ENCODE data around the gene DOCK7.
A peak's percentile ranks its signal among the peaks of the same experiment; 100 is the strongest.

DOCK7 gene, protein sequence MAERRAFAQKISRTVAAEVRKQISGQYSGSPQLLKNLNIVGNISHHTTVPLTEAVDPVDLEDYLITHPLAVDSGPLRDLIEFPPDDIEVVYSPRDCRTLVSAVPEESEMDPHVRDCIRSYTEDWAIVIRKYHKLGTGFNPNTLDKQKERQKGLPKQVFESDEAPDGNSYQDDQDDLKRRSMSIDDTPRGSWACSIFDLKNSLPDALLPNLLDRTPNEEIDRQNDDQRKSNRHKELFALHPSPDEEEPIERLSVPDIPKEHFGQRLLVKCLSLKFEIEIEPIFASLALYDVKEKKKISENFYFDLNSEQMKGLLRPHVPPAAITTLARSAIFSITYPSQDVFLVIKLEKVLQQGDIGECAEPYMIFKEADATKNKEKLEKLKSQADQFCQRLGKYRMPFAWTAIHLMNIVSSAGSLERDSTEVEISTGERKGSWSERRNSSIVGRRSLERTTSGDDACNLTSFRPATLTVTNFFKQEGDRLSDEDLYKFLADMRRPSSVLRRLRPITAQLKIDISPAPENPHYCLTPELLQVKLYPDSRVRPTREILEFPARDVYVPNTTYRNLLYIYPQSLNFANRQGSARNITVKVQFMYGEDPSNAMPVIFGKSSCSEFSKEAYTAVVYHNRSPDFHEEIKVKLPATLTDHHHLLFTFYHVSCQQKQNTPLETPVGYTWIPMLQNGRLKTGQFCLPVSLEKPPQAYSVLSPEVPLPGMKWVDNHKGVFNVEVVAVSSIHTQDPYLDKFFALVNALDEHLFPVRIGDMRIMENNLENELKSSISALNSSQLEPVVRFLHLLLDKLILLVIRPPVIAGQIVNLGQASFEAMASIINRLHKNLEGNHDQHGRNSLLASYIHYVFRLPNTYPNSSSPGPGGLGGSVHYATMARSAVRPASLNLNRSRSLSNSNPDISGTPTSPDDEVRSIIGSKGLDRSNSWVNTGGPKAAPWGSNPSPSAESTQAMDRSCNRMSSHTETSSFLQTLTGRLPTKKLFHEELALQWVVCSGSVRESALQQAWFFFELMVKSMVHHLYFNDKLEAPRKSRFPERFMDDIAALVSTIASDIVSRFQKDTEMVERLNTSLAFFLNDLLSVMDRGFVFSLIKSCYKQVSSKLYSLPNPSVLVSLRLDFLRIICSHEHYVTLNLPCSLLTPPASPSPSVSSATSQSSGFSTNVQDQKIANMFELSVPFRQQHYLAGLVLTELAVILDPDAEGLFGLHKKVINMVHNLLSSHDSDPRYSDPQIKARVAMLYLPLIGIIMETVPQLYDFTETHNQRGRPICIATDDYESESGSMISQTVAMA (N-terminal part only)

DNA sequence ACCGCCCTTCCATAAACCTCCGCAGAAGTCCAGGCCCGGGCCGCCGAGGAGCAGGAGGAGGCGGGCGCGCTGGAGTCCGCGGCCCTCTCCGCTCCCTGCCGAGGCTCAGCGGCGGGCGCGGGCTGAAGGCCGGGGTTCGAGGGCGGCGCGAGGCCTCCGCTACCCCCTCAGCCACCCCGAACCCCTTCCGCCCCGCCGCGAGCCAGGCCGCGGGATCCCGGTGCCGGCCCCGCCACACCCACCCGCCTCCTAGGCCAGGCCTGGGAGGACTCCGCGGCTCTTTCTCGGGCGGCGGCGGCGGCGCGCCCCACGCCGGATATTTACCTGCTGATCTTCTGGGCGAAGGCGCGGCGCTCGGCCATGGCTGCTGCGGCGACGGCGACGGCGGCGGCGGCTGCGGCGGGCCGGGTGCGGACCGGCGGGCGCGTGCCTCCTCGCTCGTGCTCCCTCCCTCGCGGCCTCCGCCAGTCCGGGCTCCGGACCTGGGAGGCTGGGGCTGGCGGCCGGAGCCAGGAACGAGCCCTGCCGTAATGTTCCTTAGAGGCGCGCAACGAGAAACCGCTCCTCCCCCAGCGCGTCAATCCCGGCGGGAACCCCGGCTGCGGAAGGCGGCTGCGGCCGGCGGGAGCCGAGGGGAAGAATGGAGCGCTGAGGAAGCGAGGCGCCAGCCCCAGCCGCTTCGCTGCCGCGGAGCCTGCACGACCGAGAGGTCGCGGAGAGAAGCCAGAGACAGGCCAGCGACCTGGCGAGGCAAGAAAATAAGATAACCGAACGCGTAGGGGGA is at the start of gene DOCK7:
Gene DOCK7, minus strand, starts transcription at position 484 of the 784 bp plus-strand sequence. Its CDS starts 122 bp downstream, at position 362.
- Histone ChIP-seq H3K36me3 (no peaks in the 10 kb centered on the region), H3K27ac (peak within 1 kb of the TSS; percentile 83 to 96), H3K4me3 (peak within 1 kb of the TSS; percentile 72 to 79), H3K27me3 (no peaks in the 10 kb centered on the region), H3K9me3 (no peaks in the 10 kb centered on the region), H3K4me1 (peaks cover 0 to 55% (median 30%) of the 10 kb centered on the region in 4 donors)
- TF ChIP-seq, protein P1, sequence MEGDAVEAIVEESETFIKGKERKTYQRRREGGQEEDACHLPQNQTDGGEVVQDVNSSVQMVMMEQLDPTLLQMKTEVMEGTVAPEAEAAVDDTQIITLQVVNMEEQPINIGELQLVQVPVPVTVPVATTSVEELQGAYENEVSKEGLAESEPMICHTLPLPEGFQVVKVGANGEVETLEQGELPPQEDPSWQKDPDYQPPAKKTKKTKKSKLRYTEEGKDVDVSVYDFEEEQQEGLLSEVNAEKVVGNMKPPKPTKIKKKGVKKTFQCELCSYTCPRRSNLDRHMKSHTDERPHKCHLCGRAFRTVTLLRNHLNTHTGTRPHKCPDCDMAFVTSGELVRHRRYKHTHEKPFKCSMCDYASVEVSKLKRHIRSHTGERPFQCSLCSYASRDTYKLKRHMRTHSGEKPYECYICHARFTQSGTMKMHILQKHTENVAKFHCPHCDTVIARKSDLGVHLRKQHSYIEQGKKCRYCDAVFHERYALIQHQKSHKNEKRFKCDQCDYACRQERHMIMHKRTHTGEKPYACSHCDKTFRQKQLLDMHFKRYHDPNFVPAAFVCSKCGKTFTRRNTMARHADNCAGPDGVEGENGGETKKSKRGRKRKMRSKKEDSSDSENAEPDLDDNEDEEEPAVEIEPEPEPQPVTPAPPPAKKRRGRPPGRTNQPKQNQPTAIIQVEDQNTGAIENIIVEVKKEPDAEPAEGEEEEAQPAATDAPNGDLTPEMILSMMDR (IDR thresholded peaks at IDR 0.05): no peak
- intact Hi-C loops (cut with DNase I; ENCODE audit: low total_unique reads): loop anchor here (5.0 kb wide), 1 partner anchor 251 kb away; the partner anchor contains the start of gene USP1
- peak; percentile 70 to 88 for DNase-seq

DNA sequence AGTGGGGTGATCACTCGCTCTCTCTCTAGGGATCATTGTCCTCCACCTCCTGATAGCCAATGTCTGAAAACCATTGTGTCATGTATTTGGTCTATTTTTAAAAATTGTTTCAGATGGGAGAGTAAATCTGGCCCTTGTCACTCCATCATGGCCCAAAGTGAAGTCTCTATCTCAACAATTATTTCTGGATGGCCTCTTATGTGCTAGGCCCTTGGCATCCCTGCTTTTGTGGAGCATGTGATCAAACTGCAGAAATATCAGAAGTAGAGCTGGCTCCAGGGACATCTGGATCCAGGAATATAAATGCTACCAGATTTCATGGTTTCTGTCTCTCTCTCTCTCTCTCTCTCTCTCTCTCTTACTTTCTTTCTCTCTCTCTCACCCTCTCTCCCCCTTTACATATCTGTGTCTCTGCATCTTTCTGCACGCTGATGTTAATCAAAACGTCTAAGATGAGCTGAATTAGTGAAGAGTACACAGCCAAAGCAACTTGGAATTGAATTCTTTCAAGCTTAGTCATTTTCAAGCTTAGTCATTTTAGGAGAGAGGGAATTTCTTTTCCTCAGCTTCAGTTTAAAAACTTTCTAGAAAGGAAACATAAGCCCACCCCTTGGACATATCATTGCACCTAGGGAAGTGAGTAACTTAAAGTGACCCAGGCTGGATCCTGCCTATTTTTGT is 47.4 kb upstream of the DOCK7 start:
- intact Hi-C loops (cut with DNase I; ENCODE audit: low total_unique reads): no loop called here
- Histone ChIP-seq H3K9me3 (no peaks in the 10 kb centered on the region), H3K27me3 (no peaks in the 10 kb centered on the region), H3K4me1 (peaks cover 0 to 16% (median 0%) of the 10 kb centered on the region in 4 donors), H3K36me3 (no peaks in the 10 kb centered on the region), H3K4me3 (no peak overlapping the region), H3K27ac (no peak overlapping the region)
- TF ChIP-seq, protein P1 (IDR thresholded peaks at IDR 0.05): no peak
- no peak for DNase-seq

- H3K36me3 ChIP-seq: no peaks in the 10 kb centered on the region
- intact Hi-C loops (cut with DNase I; ENCODE audit: low total_unique reads): no loop called here
- TF ChIP-seq, protein P1 (IDR thresholded peaks at IDR 0.05): no peak
- no peak for DNase-seq
- H3K4me3 ChIP-seq: no peak overlapping the region
- no peaks in the 10 kb centered on the region for H3K9me3 ChIP-seq
- H3K27me3 ChIP-seq: no peaks in the 10 kb centered on the region
- peaks cover 0 to 24% (median 0%) of the 10 kb centered on the region in 4 donors for H3K4me1 ChIP-seq
- no peak overlapping the region for H3K27ac ChIP-seq
Measured at GRCh38 chr1:62732331-62732730, 44.1 kb upstream of the DOCK7 start.

GRCh38 chr1:62728963-62729362 is 40.8 kb upstream of the DOCK7 start:
- no peak for DNase-seq
- Histone ChIP-seq H3K27me3 (no peaks in the 10 kb centered on the region), H3K9me3 (no peaks in the 10 kb centered on the region), H3K4me3 (no peak overlapping the region), H3K4me1 (peaks cover 0 to 31% (median 7%) of the 10 kb centered on the region in 4 donors), H3K27ac (no peak overlapping the region), H3K36me3 (no peaks in the 10 kb centered on the region)
- intact Hi-C loops (cut with DNase I; ENCODE audit: low total_unique reads): no loop called here
- TF ChIP-seq, protein P1 (IDR thresholded peaks at IDR 0.05): no peak
